Left renal cortex interstitium (tissue), 4 donors: ENCODE measurements around the gene SETDB1. TPM values are rescaled to one million over a fixed set of nuclear protein-coding genes. Genes with fewer than 3 reads are reported as not detected.
"Not testable (repeated sequence)": the region's sequence is repeated elsewhere in the genome, so short reads cannot be mapped to it uniquely, and the experiment has no call there.

Source experiments
- DNase-seq, 4 donors: peaks; one replicate each; pipeline ENCODE4 v3.0.0-alpha.2; 2013; ENCODE audit warnings: low read depth in 4 of 4, low spot score in 2 of 4, missing footprints in 1 of 4
- polyA plus RNA-seq, 4 donors: library from polyadenylated mRNA; unstranded; fragments of 120-200 nt; gene quantifications; one replicate each; pipeline ENCODE4 v1.2.1, GENCODE V29; 2013; ENCODE audit not compliant: insufficient read length in 4 of 4

SETDB1 gene
- polyA plus RNA-seq, 4 donors = 57.6 to 94.5 (median 80.2) TPM

GRCh38 chr1:150928286-150928685 is 2.1 kb downstream of the SETDB1 start:
- DNase-seq = no peak

- not testable (repeated sequence) for DNase-seq
These were observed 2.6 kb downstream of the SETDB1 start for GRCh38 chr1:150928775-150929174.

GRCh38 chr1:150931773-150932172 is 5.6 kb downstream of the SETDB1 start:
- DNase-seq = peak in 1 of 4 donors; percentile 25

- DNase-seq = no peak
These were observed 18.7 kb downstream of the SETDB1 start for GRCh38 chr1:150944856-150945255.

GRCh38 chr1:150954708-150955107 is 28.5 kb downstream of the SETDB1 start:
- DNase-seq = no peak

DNA sequence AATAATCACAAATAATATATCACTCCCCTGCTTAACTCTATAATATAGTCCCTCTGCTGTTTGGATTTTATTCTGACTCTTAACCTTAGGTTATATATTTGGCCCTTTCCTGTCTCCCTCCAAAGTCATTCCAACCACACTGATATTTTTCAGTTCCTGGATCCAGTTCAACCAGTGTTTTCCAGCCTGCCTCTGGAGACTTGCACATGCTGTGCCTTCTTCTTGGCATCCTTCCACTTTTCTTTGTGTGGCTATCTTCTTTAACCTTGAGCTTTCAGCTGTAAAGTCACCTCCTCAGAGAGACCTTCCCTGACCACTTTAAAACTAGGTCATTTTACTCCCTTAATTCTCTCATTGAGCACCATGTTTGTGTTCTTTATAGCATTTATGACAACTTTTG is 29.1 kb downstream of the SETDB1 start:
- DNase-seq = no peak

- no peak for DNase-seq
These were observed 31.5 kb downstream of the SETDB1 start for GRCh38 chr1:150957666-150958065.

DNA sequence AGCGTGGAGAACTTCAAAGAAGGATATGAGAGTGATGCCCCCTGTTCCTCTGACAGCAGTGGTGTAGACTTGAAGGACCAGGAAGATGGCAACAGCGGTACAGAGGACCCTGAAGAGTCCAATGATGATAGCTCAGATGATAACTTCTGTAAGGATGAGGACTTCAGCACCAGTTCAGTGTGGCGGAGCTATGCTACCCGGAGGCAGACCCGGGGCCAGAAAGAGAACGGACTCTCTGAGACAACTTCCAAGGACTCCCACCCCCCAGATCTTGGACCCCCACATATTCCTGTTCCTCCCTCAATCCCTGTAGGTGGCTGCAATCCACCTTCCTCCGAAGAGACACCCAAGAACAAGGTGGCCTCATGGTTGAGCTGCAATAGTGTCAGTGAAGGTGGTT is 34.5 kb downstream of the SETDB1 start:
- DNase-seq = no peak

DNA sequence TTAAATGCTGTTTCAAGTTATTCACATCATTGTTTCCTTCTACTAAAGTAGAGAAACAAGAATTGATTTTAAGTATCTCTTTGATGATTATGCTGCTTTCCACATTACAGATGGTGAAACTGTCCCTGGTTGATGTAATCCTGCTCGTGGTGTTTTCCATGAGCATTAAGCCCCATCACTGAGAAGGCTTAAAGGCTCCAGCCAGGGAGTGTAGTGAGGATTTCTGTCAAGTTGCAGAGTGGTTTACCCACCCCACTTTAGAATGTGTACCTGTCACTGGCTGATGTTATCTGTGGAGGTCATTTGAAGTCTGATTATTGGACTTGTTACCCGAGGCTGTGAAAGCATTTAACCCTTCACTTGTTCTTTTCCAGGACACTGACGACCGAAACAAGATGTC is 35.6 kb downstream of the SETDB1 start:
- no peak for DNase-seq

DNA sequence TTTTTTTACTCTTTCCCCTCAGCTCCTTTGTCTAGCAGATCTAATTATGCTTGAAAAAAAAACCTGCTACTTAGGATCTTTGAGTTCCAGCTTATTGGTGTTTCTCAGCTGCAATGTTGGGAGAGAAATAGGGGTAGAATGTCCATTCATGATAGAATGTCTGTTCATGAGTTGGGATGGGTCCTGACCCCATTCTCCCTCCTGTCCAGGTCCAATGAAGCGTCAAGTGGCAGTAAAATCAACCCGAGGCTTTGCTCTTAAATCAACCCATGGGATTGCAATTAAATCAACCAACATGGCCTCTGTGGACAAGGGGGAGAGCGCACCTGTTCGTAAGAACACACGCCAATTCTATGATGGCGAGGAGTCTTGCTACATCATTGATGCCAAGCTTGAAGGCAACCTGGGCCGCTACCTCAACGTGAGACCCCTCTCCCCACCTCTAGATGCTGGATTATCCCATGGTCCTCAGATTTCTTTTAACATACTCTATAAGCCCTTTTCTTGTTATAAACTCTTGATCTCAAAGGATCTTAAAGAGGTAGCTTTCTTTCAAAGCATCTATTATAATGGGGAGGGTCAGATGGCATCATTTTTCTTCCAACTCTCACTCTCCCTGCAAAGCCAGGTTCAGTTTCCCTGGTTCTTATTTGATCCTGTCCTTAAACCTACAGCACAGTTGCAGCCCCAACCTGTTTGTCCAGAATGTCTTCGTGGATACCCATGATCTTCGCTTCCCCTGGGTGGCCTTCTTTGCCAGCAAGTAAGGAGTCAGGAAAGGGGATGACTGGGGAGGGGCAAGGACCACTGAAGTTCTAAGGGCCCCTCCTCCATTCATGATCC is 37.4 kb downstream of the SETDB1 start:
- no peak for DNase-seq

DNA sequence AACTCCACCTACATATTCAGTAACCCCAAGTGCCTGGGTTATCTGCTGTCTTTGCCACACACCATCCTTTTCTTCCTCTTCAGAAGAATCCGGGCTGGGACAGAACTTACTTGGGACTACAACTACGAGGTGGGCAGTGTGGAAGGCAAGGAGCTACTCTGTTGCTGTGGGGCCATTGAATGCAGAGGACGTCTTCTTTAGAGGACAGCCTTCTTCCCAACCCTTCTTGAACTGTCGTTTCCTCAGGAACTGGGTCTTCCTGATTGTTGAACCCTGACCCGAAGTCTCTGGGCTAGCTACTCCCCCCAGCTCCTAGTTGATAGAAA is 38.0 kb downstream of the SETDB1 start:
- no peak for DNase-seq

DNA sequence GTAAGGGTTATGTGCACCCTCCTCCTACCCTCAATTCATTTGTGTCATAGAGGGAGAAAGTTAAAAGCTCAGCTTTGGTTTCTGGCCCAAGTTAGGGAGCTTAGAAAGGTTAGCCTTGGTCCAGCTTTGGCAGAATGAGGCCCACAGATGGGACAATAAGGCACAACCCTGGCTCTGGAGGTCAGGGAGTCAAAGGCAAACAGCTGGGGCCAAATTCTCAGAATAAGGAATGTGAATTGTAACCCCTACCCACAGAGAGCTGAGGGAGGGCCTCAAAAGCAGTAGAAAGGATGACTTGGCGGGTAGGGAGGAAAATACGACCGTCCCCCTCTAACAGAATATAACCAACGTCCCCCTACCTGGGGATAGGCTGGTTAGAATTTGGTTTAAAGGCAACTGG is 39.4 kb downstream of the SETDB1 start:
- no peak for DNase-seq

DNA sequence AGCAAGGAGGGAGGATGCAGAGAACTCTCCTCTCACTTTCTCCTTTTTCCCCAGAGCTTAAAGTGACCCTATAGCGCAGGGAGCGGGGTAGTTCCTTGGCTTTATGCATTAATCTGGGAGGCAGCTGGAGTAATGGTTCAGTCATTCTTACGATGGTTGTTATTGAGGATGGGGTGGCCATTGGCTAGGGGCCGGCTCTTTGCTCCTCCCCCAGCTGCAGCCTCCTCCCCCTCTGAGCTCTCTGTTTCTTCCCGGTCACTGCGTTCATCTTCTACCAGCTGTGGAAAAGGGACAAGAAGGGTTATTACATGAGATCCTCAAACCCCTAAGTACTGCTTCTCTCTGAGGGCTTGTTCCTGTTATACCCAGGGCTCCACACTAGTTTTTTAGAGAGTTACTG is 39.8 kb downstream of the SETDB1 start:
- no peak for DNase-seq

DNA sequence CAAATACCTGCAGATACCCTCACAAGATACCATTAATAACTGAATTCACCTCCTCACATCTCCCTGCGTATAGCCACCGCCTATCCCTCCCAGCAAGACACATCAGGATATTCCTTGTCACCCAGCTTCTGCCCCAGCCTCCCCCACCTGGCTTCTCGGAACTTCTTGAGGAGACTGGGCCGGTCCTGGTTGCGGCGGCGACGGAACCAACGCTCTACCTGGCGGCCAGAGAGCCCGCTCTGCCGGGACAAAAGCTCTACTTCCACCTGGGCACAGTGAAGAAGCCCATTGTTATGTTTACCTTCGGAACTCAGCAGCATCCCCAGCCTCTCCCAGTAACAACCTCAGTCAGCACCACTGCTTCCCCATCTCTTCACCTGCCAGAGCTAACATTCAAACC is 41.8 kb downstream of the SETDB1 start:
- no peak for DNase-seq

DNA sequence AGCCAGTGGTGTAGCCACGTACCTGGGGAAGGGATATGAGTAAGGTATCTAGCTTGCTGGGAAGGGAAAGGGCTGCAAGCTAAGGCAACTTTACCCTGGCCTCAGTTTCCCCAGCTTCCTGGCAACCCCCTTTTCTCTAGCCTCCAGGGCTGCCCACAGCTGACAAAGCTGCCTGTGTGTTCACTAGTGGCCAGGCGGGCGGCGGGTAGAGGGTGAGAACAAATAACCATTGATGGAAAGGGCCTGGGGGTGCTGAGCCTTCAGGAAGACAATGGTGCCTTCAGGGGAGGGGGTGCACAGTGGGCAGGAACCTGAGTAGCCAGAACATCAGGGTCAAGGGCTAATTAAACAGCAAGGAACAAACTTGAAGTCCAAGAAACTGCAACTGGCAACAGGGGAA is 42.3 kb downstream of the SETDB1 start:
- DNase-seq = no peak

DNA sequence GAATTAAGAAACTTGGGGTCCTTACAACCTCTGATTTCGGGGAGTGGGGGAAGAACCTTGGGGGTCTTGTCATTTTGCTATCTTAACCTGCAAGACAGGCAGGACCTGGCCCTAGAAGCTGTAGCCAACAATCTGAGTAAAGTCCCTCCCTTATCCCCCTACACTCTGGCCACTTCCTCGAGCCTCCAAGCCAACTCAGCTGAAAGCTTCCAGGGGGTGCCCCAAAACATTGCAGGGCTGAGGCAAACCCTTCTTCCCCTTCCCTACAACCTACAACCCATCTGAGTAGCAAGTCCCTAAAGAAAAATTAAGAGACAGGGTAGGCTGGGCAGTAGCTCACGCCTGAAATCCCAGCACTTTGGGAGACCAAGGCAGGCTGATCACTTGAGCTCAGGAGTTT is 43.5 kb downstream of the SETDB1 start:
- no peak for DNase-seq

DNA sequence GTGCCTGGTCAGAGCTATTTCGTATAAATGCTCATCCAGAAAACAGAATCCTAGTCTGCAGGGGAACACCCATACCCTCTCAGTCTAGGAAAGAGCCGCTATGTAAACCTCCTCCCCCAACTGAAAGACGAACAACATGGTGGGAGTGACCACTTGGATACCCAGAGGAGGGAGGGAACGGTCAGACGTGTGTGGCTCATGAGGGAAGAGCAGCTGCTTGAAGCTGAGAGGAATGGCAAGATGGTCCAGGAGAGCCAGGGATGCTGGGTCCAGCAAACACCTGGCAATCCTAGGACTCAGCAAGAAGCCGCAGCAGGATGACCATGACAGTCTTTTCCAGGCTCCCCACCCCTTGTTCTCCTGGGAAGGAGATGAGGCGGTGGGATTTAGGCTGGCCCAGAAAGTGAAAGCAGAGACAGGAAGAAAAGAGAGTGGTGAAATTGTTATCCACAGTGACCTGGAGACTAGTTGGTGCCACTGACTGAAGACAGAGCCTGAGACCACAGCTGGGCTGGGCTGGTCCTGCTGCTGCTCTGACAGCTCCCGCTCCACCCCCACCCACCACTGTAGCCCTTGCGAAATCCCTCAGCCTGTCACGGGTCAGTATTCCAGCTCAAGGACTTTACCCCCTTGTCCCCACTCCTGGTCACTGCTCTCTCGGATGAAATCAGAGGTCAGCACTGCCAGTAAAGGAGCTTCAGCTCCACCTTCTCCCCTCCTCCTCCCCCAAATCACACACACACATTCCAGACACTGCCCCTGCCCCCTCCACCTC is 44.8 kb downstream of the SETDB1 start:
- DNase-seq = no peak

DNA sequence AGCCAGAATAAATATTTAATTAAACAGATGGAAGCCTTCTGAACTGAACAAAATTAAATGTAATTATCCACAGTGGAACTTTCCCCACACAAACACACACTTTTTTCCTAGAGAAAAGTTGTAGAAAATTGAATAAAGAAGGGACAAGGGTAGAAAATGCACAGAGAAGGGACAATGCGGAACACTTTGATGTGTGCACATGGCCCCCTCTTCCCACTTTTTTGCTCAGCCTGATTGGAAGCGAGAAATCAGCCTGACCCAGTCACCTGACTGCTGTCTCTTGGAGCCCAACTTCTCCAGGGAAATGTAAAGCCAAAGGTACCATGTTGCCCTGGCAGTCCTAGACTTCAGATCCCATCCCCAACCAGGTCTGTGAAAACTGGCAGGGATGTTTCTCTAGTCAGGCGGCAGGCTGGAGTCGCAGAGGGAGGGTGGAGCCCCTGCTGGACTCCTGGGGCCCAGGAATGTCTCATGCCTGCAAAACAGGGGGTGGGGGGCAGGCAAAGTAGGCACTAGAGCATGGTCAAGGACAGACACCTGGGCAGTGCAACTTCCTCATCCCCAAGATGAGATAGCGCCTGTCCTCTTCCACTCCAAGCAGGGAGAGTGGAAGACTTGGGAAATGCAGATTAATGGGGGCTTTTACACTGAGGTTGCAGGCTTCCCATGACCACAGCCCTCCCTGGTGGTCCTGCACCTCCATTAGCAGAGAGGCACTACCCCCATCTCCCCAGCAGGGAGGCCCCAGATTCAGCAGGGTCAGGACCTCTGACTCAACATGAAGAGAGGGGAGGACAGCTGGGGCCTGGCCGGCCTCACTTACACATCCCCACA is 45.6 kb downstream of the SETDB1 start:
- no peak for DNase-seq

DNA sequence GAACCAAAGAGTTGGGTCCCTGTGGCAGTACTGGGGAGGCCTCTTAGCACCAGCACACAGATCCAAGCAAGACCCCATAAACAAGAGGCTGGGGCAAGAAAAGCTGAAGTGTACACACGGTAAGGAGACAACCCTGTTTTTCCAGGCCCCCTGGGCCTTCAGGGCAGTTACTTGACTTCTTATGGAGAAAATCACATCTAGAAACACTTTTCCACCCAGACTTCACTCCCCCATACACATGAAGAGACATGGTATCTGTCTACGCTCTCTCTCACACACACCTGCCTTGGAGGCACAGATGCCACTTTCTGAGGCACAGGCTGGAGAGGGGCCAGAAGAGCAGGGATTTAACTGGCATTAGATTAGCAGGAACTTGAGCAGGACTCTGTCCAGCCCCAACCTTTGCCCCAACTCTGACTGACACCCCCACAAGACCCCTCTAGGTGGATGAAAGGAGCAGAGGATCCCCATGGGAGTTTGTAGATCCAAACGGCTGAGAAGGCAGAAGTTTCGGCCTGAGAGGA is 46.3 kb downstream of the SETDB1 start:
- DNase-seq = no peak

GRCh38 chr1:150973258-150973835 is 47.2 kb downstream of the SETDB1 start:
- no peak for DNase-seq
